HPDE6-E6E7 (cell line): ENCODE measurements around the gene CCDC13.

Source experiments
- DNase-seq: peaks from one replicate; pipeline ENCODE4 v3.0.0; 2011; ENCODE audit warnings: missing footprints; ENCODE audit errors: extremely low spot score

CCDC13 gene

DNA sequence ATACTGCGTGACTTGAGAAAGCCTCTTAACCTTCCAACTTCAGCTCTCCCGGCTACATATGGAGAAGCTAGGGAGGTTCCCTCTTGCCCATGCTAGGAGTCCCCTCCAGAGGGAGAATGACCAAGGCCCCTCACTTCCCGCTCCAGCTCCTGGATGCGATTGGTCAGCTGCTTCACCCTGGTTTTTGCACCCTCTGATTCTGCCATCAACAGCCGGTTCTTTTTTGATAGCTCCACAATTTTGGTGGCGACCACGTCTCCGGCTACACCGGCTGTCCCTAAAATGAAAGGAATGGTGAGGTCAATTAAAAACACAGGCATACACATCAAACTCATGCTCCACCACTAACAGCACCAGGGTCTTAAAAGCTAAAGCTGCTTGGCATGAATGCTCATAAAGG is 20.6 kb downstream of the CCDC13 start:
- no peak for DNase-seq

GRCh38 chr3:42751609-42752008 is 21.4 kb downstream of the CCDC13 start:
- no peak for DNase-seq

DNA sequence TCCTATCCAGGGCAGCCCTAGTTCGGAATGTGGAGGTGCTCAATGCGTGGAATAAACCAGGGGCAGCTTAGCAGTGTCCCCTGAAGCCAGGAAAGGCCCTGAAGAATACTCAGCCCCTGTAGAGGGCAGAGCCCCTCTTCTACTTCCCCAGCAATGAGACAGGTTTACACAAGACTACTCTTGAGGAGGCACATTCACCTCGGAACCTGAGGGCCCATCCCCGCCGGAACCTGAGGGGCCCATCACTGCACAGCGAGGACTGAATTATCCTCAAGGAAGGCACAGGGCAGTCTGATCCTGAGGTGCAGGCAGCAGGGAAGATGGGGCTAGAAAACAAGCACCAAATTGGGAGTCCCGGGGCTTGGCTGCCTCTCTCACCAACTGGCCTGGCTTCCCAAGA is 22.2 kb downstream of the CCDC13 start:
- no peak for DNase-seq

DNA sequence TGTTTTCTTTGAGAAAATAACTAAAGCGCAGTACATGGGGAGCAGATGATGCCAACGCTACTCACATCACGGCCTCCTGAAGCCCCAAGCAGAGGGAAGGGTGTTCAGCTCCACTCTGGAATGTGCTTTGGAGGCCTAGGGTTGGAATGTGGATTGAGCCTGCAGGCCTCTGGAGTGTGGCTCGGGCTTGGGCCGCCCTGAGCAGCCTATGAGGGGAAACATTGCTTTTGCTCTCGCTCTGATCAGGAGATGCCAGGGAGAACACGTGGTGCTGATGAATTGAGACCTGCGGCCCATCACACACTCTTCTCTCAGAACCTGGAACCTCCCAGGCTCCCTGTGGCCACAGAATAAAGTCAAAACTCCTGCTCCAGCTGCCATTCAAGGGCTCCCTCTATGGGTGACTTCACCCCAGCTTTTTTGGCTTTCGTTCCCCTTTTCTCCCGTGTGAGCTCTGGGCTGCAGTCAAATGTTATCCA is 23.3 kb downstream of the CCDC13 start:
- DNase-seq, result peak; percentile 16

DNA sequence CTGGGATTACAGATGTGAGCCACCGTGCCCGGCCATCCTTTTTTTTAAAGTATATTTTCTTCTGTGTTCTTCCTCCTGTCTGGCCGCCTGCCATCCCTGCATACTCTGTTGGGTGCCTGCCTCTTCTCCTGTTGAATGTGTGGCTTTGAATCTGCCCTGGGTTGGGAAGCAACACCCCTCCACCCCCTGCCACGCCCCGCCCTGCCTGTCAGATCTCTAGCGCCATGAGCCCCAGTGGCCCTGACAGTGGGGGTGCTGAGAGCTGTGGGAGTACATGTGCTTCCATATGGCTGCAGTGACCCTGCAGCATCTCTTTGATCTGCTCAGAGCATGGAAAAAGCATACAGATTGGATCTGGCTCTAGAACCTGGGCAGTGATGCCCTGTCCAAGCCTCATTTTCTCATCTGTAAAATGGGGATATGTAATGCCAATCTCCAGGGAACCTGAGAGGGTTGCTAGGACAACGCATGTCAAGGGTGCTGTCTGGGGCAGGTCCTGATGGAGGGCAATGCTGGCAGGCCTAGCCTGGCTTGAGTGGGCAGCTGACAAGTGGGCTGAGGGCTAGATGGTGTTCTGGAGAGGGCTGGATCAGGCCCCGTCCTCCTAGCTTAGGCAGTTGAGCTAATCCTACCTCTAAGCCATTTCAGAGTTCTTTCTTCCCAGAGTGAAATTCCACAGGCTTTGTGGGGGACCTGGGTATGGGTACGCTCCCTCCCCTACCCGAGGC is 23.9 kb downstream of the CCDC13 start:
- DNase-seq, result no peak

DNA sequence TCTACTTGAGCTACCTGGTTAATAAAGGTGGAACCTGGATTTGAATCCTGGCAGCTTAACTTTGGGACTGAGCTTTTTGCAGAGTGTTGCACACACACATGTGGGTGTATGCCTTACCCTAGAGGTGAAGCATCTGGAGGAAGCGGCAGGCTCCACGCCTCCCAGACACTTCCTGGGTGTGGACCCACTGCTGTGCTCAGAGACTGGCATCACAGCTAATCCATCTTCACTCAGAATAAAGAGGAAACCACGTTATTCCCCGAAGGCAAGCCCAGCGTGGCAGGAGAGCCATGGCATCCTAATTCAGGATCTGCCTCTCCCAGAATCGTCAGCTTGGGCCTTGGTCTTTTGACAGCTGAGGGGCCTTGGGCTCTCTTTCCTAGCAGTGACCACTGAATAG is 25.5 kb downstream of the CCDC13 start:
- DNase-seq, result no peak

GRCh38 chr3:42746455-42747450 is 26.3 kb downstream of the CCDC13 start:
- no peak for DNase-seq

DNA sequence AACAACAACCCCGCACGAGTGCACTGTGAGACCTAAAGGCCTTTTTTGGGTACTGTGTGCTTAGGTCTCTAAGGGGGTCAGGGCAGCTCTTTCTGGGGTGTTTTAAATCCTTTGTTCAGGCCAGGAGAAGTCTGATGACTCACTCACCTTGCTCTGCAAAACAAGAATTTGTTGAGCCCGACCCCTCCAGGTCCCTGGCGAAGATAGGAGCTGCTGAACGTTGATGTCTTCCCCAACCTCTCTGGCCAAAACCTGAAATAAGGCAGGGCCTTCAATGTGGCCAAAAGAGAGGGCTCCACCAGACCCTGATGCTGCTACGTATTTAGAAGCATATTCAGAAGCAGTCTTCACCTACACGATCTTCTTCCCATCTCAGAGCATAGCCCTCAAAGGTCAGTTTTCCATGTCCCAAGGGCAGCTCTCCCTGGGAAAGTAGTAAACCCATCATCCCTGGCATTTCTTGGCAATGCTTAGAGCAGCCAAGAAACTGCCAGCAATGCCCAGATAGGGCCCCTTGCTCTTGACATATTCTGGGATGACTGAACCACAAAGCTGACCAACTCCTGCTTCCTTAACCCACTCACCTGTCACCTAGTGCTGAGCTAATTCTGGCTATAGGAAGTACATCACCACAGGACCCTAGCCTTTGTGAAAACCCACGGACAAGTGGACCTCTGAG is 27.1 kb downstream of the CCDC13 start:
- DNase-seq, result no peak

- no peak for DNase-seq
These were observed 27.7 kb downstream of the CCDC13 start for GRCh38 chr3:42745291-42745745.

GRCh38 chr3:42743204-42743995 is 29.7 kb downstream of the CCDC13 start:
- no peak for DNase-seq

DNA sequence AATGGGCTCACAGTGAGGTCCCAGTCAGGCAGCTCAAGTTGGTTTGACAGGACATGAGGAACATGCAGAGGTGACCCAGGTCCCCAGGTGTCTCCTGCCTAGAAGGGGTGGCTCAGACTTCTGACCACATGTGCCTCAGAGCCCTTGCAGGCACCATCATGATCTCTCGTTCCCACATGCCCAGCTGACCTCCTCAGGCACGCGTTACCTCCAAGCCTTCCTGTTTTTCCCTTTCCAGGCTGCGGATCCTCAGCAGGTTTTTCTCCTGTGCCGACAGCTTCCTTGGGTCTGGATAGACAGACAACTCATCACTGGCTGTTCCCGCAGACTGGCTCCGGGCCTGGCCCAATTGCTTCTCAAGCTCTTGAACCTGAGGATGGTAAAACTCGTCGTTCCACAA is 30.4 kb downstream of the CCDC13 start:
- DNase-seq, result no peak

DNA sequence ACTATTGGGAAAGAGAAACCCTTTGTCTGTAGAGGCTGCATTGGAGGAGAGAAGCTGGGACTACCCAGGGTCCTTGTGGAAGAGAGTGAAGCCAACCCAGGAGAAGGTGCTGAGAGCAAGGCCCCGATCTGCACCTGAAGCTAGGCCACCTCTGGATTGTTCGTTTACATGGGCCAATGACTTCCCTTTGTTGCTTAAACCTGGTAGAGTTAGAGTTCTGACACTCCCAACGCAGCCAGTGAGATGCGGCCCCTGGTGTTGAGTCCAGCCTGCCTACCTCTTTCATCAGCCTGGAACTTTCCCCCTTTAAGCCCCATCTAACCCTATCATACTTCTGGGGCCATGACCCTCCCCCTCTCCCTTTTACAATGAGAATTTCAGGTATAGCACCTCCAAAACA is 30.8 kb downstream of the CCDC13 start:
- DNase-seq, result no peak

GRCh38 chr3:42741796-42742195 is 31.3 kb downstream of the CCDC13 start:
- no peak for DNase-seq

DNA sequence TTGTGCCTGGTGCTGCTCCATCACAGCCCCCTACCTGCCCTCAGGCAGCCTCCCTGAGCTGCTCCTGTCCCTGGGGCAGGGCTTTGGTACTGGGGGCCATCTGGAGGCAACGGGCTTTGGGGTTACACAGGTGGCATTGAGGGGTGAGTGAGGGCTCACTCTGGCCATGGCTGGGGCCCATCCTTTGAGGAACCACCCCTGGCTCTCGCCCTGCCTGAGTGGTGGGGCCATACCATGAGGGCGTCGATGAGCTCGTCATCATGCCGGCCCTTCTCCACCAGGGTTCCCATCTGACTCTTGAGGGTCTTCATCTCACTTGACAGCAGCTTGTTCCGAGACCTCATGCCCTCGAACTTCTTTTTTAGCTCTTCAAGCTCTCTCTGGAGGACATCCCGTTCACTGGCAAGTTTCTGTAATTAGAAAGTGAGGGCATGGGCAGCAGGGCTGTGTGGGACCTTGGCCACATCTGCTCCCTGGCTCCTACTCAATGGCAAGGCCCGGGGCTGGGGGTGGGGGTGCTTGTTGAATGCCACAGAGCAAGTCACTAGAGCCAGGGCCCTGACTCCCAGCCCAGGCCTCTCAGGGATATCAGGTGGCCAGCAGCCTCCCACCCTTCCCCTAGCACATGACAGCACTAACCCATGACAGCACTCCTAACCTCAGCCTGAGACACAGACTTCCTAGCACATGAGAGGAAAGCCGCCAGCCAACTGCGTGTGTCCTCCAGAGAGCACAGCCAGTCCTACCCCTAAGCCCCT is 33.5 kb downstream of the CCDC13 start:
- no peak for DNase-seq

- no peak for DNase-seq
These were observed 36.5 kb downstream of the CCDC13 start for GRCh38 chr3:42736531-42736930.

DNA sequence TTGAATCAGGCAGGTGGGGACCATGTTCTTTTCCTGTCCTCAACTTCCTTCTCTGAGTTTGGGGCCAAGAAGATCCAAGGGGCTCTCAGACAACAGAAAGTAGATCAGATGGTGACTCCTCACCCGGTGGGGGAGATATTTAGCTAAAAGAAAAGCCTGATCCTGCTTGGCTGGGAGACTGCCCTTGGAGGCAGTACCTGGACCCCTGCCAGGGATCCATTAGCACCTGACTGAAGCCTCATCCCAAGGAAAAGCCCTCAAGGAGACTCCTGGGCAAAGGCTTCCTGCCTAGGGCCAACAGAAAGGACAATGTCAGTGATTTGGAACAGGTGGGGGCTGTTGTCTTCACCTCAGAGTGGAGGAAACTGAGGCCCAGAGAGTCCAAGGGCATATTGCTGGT is 37.0 kb downstream of the CCDC13 start:
- no peak for DNase-seq

DNA sequence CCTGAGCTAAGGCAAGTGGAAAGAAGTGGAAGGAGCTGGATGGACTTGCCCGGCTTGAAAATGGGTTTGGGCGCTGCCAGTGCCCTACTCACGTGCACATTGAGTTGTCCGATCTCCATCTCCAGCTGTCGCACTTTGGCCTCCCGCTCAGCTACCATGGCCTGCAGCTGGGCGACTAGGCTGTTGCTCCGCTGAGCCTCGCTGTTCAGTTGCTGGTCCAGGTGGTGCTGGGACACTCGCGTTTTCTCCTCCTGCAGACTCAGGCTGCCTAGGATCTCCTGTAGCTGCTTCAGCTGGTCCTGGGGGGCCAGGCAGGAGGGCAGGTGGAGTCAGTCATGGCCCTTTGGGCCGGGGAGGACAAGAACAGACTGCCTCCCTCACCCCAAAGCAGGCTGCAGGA is 37.4 kb downstream of the CCDC13 start:
- no peak for DNase-seq

DNA sequence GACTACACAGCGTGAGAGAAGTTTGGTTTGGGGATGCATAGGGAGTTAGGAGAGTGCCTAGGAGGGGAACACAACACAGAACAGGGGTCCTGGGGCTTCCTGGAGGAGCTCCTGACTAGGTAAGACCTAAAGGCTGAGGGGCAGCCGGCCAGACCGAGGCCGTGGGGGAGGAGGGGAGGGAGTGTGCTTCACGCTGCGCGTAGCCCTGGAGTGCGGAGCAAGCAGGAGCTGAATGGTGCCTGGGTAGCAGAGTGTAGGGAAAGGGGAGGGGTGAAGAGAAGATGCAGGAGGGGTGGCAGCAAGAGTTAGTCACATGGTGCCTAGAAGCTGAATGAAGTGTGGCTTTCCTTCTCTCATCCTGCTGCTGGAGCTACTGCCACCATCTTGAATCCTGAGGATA is 38.0 kb downstream of the CCDC13 start:
- no peak for DNase-seq

DNA sequence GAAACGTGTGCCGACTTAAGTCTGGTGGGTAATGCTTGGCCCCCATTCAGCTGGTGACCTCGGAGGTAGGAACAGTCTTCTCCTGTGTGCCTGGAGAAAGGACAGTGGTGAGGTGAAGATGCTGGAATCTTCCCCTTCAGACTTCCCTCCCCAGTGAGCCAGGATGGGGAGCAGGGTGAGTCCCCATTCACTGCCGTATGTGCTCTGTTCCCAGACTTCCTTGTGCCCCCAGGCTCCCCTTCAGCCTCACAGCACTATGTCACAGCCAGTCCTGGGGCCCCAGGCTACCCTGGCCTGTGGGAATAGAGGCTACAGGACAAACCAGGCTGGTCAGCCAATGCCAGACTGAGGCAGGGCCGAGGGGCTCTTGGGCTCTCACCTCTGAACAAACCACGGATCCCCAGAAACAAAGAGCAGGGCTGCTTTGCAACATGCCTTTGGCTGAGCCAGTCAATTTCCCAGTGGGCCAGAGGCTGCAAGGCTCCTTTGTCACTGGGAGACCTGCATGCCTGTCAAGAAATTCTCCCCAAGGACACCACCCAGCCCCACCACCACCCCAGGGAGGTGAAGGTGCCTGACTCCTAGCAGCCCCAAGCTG is 38.7 kb downstream of the CCDC13 start:
- no peak for DNase-seq
